GM11168 (cell line): ENCODE data around the gene PRR16.

ENCODE experiments used
- in situ Hi-C: fragments of 300-500 bp; cut with MboI; formaldehyde crosslinking; loops from one replicate; pipeline ENCODE4 v1.12.0; 2022; ENCODE audit warnings: low sequenced_read_pairs; ENCODE audit not compliant: unreplicated experiment

The PRR16 gene

DNA sequence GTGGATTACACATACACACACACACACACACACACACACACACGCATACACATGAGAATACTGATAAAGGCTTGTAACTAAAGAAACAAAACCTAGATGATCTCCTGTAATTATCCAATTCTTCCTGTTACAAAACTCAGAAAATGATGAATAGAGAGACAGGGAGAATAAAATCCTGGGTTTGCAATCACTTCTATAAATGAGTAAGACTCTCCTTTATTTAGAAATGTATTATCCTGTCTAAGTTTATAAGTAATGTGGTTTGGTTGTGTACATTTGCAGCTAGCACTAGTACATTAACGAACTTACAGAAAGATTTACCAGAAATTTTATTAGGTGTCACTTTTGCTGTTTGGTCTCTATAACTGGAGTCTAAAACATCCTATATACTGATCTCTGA lies 2.8 kb upstream of the PRR16 start:
- in situ Hi-C loops, result no loop called here

DNA sequence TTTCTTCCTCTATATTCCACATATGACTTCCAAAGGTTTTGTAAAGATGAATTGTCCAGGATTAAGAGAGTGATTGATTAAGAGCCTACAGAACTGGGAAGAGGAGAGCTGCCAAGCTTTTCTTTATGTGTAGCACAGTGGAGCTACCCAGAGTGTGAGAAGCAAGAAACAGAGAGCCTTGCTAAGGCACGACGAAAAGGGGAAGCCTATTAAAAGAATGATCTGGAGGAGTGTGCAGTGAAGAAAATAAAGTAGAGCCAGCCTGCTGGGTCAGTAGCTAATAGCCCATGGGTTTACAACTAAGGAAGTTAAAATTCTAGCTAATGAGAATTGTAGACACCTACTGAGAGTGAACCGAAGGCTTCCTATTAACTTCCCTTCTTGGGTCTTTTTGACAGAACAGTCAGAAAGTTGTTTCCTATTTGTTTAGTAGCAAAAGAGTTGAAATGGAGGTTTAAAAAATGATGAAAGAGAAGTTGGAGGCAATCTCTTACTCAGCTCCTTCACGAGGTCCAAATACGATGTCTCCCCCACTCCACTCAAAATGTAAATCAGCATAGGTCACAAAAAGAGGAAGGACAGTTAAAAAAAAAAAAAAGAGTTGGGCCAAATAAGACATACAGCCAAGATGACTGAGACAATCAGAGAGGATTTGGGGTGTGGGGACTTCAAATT lies 957 bp upstream of the PRR16 start:
- in situ Hi-C loops, result no loop called here

DNA sequence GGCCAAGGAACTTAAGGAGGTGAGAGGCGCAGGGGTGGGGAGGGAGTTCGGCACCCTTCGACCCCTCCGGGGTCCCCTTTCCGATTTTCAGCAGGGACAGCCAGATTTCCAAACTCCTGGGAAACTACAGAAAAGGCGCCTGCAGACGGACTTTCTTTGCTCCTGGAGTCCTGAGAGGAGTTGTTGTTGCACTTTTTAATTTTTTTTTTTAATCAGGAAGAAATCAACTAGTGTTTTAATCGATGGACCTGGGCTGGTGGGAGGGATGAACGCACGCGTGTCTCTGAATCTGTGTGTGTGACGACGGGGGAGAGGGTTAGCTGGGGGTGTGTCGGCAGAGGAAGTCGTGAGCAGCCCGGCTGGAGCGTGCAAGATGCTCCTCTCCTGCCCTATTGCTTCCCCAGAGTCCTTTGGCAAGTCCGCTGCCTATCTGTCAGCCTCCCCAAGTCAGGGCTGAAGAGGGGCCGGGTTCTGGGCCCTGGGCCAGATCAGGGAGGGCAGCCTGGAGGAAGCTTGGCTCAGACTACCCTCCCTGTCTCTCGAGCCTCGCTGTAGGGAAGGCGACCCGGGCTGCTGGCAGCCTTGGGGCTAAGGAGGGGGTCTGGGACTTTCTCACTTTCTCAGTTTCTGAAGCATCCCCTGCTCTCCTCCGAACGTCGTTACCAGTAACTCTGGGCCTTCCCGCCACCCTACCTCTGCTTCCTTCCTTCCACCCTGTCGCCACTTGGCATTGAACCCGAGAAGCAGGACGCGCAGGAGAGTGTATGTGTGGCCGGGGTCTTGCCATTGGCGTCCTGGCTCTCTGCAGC lies 731 bp downstream of the PRR16 start:
- in situ Hi-C loops, result no loop called here

DNA sequence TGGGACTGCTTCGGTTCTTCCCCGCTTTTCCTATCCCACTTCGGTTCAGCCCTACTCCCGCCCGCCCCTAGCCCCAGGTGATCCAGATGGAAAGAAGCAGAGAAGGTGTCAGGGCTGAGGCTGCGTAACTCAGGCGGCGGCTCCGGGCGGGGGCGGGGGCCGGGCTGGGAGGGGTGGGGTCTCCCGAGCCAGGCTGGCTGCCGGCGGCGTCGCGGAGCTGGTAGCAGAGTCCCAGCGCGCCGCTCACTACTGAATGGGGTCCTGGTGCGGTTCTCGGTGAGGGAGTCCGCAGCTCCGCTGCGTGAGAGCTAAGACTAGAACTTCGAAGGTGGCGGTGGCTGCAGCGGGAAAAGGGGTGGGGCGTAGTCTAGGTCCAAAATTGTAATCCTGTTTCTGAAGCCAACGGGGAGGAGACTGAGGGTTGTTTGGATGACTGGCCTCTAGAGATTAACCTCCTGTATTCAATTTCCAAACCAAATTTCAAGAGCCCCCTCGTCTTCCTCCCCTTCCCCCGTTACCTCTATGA lies 1.4 kb downstream of the PRR16 start:
- in situ Hi-C loops, result no loop called here

DNA sequence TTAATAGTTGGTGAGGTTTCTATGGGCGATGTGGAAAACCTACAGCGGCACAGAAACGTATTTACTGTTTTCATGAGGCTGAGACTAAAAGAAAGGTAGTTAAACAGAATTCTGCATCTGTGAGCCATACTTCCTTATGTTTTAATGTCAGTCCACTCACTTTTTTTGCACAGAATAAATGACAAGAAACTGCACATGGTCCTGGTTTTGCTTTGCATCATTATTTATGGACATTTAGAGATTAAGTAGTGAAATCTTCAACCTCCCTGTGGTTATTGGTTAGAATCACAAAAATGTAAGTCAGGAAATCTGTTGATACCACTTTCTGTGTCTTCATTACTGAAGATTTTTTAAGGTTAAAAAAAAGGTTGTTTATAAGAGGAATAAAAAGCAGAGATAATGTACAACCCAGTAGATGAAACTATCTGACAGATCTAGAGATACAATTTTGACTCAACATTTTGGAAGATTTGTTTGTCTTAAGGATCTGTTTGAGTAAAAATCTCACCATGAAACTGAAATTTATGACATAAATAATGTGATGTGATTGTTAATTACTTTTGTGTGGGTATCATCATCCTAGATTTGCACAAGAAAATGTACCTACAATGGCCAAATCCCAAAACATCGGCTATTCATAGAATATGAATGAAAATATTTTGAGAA lies 2.4 kb downstream of the PRR16 start:
- in situ Hi-C loops, result no loop called here

DNA sequence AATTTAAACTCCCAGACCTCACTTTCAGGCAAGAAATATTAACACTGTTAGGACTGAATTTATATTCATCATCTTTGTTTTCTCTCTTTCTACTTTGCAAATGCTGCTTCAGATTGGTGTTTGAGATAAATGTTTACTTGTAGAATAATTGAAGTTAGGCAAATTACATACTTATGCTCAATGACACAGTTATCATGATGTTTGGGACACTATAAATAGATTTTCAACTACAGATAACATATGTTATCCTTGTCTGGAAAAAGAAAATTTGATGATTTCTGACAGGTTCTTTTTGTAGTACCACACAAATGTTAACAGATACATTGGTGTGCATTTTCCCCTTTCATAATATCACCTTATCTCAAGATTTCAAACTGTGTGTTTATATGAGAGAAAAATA lies 7.9 kb downstream of the PRR16 start:
- in situ Hi-C loops, result no loop called here

DNA sequence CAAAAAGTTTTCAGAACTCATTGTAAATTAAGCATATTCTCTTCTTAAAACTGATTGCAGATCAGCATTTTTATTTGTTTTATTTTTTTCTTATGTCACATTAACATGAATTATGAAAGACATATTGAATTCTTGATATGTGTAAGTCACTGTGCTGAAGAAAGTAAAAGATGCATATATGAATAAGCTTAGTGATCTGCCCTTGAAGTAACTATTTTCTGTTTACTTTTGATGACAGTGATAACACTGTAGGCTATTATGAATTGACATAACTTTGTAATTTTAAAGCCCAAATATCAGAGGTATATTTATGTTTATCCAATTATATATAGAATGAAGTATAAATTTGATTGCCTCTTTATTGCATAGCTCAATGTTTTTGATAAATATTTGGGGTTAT lies 8.8 kb downstream of the PRR16 start:
- in situ Hi-C loops, result no loop called here

DNA sequence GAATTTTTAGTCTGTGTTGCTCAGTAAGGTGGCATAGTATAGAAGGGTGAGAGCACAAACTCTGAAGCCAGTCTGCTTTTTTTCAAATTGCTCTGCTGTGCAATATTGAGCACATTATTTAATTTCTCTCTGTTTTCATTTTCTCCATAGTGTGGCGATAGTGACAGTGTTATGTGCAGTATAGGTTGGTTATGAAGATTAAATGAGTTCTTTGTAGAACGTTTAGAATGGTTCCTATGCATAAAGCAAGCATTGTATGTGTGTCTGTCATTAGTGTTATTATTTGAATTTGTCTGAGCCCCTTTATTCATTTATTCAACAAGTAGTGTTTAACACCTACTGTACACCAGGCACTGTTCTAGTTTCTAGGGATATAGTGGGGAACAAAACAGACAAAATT lies 9.2 kb downstream of the PRR16 start:
- in situ Hi-C loops, result no loop called here

DNA sequence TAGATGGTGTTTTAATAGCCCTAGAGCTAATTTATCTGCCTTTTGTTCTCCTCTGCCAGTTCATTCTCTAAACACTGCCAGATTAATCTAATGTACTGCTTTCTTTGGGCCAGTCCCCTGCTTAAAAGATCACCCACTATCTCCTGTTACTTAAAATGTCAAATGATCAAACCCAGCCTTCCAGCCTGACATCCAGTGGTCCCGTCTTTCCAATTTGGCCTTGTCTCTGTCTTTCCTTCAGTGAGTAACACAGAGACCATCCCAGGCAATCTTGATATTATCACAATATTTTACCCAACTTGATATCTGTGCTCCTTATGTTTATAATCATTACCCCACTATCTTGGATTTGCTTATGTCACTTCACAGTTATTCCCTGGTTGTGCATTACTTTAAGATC lies 12.0 kb downstream of the PRR16 start:
- in situ Hi-C loops, result no loop called here

DNA sequence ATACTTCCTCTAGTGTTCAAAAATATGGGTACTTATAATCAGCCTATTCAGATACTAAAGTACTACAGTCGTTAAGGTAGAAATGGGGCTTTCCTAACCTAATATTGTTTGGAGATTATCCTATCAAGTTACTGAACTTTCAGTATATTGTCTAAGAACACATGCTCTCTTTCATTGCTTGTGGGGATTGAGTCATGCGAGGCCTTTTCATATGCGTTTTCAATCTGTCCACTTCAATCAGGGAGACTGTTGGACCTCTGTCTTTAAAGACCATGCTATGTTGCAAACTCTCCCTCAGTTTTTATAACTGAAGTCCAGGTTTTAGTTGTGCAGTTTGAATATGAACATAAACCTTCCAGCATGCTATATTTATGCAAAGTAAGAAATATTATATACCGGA lies 15.0 kb downstream of the PRR16 start:
- in situ Hi-C loops, result no loop called here

DNA sequence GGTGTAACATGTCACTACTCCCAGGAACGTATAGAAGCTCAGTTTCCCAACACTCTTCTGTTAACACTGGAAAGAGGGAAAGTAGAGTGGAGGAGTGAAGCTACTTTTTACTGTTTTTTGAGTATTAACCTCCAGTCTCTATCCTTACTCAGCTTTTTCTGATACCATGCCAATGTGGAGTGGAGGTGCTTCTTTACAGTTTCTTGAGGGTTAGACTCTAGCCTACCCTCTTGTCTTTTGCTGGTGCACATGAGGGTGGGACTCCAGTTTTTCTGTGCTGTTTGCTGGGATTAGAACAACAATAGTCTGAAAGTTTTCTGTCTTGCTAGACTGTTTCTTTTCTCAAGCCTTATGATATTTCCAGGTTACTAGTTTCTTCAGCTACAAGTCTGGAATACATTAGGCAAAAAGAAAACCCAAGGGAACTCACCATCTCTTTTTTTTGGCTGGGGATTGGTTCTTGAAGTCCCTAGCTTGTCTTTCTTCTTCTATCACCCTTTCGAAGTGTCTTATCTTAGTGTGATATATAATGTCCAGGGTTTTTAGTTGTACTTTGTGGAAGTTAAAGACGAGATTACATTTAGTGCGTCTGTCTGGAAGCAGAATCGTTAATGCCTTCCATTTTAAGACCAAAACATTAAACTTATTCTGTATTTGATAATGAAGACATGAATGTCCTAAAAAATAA lies 35.9 kb downstream of the PRR16 start:
- in situ Hi-C loops, result no loop called here

DNA sequence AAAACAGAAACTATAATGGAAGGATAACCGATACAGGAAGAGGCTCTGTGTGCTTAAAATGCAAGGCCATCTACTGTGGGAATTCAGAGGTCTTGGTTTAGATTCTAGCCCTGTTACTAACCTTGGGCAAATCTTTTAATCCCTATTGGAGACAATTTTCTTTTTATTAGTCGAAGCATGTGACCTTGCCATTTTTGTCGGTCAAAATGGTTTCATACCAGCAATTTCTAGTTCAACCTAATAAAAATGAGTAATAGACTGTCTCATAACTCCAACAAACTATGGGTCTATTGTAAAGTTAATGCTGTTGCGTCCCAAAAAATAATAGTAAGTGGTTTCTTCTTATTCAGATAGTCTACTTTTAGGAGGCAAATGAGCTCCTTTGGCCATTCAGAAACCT lies 38.4 kb downstream of the PRR16 start:
- in situ Hi-C loops, result no loop called here

DNA sequence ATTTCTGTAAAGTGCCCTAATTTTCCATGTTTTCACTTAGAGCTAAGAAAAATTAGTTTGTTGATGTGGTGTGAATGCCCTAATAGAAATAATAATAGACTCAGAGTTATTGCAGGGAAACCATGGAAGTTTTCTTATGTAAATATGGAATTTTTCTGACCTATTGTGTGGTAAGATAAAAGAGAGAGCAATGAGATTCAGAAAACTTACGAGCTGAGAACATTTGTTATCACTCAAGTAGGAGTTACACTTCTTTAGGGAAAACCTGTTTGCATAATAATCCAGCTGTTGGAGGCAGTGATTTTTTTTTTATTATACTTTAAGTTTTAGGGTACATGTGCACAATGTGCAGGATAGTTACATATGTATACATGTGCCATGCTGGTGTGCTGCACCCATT lies 39.2 kb downstream of the PRR16 start:
- in situ Hi-C loops, result no loop called here

DNA sequence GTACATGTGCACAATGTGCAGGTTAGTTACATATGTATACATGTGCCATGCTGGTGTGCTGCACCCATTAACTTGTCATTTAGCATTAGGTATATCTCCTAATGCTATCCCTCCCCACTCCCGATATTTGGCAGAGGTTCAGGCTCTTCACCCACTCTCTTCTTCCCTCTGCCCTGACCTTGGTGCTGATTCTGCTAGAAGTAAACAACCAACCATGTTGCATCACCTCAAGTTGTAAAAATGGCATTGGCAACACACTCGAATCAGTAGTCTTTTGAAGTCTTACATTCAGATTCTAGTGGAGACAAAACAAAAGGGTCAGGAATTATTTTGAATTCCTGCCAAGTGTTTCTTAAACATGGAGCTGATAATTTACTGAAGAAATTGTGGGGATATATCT lies 40.0 kb downstream of the PRR16 start:
- in situ Hi-C loops, result no loop called here

DNA sequence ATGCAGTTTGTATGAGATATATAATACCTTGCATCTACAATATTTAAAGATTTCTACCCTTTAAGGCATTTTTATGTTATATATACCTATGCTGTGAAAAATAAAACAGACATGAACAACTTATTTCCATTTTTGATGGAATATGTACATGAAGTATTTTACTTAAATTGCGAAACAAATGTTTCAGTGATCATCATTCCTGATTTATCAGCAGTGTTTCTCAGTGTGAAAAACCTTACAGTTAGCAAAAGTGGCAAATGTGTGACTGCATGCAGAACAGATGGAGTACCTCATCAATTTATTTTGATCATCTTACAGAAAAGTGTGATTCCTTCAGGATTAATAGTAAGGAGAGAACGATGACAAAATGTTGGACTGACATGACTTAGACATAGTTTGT lies 43.1 kb downstream of the PRR16 start:
- in situ Hi-C loops, result no loop called here

DNA sequence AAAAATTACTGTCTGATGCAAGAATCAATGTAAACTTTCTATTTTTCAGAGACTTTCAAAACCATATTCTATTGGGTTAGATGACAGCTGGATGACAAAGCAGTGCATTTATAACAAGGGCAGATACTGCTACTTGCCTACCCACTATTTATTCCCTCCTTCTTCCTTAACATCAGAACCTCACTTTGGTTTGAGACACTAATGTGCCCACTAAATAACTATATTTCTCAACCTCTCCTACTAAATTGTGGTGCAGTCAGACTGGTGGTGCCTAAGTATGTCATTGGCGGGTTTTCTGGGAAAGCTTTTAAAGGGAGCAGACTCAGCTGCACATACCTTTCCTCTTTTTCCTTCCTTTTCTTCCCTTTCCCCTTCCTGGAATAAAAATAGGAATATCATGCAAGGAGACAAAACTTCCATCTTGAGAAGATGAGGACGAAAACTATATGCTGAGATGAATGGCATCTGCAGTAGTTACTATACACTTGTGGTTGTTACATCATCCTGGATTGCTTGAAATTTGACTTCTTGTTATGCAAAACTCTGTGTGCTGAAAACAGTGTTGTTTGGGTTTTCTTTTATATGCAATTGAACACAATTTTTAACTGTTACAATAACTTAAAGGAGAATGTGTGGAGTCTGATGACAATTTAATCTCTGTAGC lies 43.8 kb downstream of the PRR16 start:
- in situ Hi-C loops, result no loop called here

DNA sequence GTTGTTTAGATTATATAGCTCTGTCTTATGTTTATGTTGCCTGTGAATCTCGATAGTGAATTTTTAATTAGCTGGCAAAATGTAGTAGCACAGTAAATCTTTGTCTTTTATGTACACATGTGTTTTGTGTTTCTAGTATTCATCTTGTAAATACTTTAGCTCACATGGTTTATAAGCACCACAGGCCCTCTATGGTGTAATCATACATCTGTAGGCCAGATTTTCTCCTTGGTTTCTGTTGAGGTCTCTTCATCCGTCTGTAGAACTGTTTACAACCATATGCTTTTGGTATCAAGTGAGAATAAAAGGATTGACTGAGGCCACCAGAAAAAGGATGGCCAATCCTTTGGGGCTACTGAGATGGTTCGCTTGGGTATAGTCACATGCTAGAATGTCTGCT lies 45.0 kb downstream of the PRR16 start:
- in situ Hi-C loops, result no loop called here

DNA sequence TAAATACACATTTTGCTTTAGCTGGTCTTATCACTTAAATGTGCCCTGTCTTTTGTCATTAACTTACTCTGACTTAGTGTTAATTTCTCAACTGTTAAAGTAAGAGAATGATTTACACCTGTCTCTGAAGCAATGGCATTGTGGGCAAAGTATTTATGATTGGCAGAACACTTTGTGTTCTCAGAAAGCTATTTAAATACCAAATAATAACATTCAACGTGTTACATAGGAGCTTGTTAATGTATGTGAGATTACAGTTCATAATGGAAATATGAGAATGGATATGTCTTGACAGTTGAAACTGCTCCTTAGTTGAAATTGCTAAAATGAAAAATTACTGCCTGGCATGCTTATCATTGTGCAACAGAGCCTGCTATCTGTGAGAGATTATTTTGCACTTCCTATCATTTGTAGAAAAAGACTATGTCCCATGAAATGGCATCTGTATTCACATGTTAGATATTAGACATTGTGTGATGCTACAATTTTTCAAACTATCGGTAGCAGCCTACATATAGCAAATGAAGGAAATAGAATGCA lies 46.1 kb downstream of the PRR16 start:
- in situ Hi-C loops, result no loop called here

DNA sequence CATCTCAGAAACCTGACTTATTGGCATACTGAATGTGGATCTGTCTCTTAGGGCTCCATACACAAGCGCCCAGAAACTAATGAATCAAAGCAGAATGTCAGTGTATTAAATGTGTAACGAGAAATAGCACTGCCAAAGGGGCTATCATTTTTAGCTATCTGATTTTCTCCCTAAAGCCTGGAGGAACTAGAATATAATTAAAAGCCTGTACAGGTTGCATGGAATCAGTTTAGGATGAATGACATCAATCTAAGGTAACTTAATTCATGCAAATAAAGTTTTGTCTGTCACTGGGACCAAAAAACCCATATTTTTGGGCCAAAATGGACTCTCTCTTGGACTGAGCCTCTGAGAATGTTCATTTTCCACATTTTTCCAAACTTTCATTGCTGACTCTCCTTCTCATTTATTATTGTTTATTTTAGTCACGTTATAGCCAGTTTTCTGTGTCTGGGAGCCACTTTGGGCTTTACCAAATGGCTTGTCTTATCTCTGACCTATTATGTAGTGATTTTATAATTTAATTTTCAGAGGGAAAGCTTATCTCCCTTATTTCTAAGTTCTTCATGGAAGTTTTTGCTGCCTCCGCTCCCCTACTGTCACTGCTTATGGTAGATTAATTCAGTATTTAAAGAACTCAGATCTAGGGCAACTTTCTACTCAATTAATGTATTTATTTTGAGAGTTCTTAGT lies 47.0 kb downstream of the PRR16 start:
- in situ Hi-C loops, result no loop called here
